ENCODE results near the gene OGFOD1. TPM values are rescaled to one million over a fixed set of nuclear protein-coding genes. Genes with fewer than 3 reads are reported as not detected.

Gene OGFOD1
- polyA plus RNA-seq, 3 donors: 8.2 to 37.9 (median 23.4) TPM

GRCh38 chr16:56448005-56448404, 3.3 kb upstream of the OGFOD1 start:
- H3K9me3 ChIP-seq (replicated peaks in 1 of 2; ENCODE audit: control insufficient read depth in 1 of 2, insufficient read depth in 1 of 2, low read length in 2 of 2): no peaks in the 10 kb centered on the region
- peaks cover 30 to 35% of the 10 kb centered on the region in 2 donors for H3K36me3 Mint-ChIP-seq
- no peak overlapping the region for H3K27ac Mint-ChIP-seq
- no peak overlapping the region for H3K9ac ChIP-seq (ENCODE audit: insufficient read depth, low read length, poor library complexity, severe bottlenecking)
- no peak overlapping the region for H3K4me3 ChIP-seq (replicated peaks in 1 of 3; ENCODE audit: low read depth in 2 of 3, low read length in 3 of 3)
- H3K4me1 ChIP-seq (ENCODE audit: control insufficient read depth in 1 of 2, insufficient read depth in 2 of 2, low read length in 2 of 2): peaks cover 20 to 26% of the 10 kb centered on the region in 2 donors
- H3K79me2 ChIP-seq (ENCODE audit: insufficient read depth, low read length): peaks cover 65% of the 10 kb centered on the region
- peaks cover 0 to 1% (median 0%) of the 10 kb centered on the region in 7 donors for H3K9me3 Mint-ChIP-seq
- H4K20me1 ChIP-seq (ENCODE audit: insufficient read depth, low read length): peaks cover 7% of the 10 kb centered on the region
- no peak overlapping the region for H3K4me3 Mint-ChIP-seq
- intact Hi-C loops (cut with micrococcal nuclease): no loop called here
- no peak overlapping the region for H2AFZ ChIP-seq (ENCODE audit: insufficient read depth, low read depth, low read length, poor library complexity, severe bottlenecking)
- H3K27ac ChIP-seq (ENCODE audit: low read depth in 1 of 2, low read length in 2 of 2): no peak overlapping the region
- DNase-seq: no peak
- peaks cover 27 to 49% of the 10 kb centered on the region in 2 donors for H3K36me3 ChIP-seq (replicated peaks in 1 of 2; ENCODE audit: control insufficient read depth in 1 of 2, insufficient read depth in 2 of 2, low read length in 2 of 2)
- TF ChIP-seq CTCF (IDR thresholded peaks at IDR 0.05): no peak
- H3K4me2 ChIP-seq (replicated peaks; ENCODE audit: extremely low read depth, low read length, poor library complexity, severe bottlenecking): no peak overlapping the region
- no peaks in the 10 kb centered on the region for H3K27me3 ChIP-seq (ENCODE audit: control insufficient read depth in 2 of 2, insufficient read depth in 2 of 2, low read length in 2 of 2)
- no peaks in the 10 kb centered on the region for H3K27me3 Mint-ChIP-seq (ENCODE audit: low read depth in 3 of 3)
- peaks cover 29% of the 10 kb centered on the region for H3K4me1 Mint-ChIP-seq

- Histone ChIP-seq H3K79me2 (ENCODE audit: insufficient read depth, low read length) (peaks cover 70% of the 10 kb centered on the region), H3K4me3 (replicated peaks in 1 of 3; ENCODE audit: low read depth in 2 of 3, low read length in 3 of 3) (peak overlapping the region; percentile 74 to 87 (median 87)), H3K9ac (ENCODE audit: insufficient read depth, low read length, poor library complexity, severe bottlenecking) (peak overlapping the region; percentile 75), H3K27ac (ENCODE audit: low read depth in 1 of 2, low read length in 2 of 2) (peak overlapping the region; percentile 61 to 82), H3K4me2 (replicated peaks; ENCODE audit: extremely low read depth, low read length, poor library complexity, severe bottlenecking) (peak overlapping the region; percentile 97), H3K27me3 (ENCODE audit: control insufficient read depth in 2 of 2, insufficient read depth in 2 of 2, low read length in 2 of 2) (no peaks in the 10 kb centered on the region), H2AFZ (ENCODE audit: insufficient read depth, low read depth, low read length, poor library complexity, severe bottlenecking) (peak overlapping the region; percentile 96), H3K36me3 (replicated peaks in 1 of 2; ENCODE audit: control insufficient read depth in 1 of 2, insufficient read depth in 2 of 2, low read length in 2 of 2) (peaks cover 17 to 45% of the 10 kb centered on the region in 2 donors), H4K20me1 (ENCODE audit: insufficient read depth, low read length) (peaks cover 7% of the 10 kb centered on the region), H3K9me3 (replicated peaks in 1 of 2; ENCODE audit: control insufficient read depth in 1 of 2, insufficient read depth in 1 of 2, low read length in 2 of 2) (no peaks in the 10 kb centered on the region), H3K4me1 (ENCODE audit: control insufficient read depth in 1 of 2, insufficient read depth in 2 of 2, low read length in 2 of 2) (peaks cover 20 to 26% of the 10 kb centered on the region in 2 donors)
- intact Hi-C loops (cut with micrococcal nuclease): loop anchor here (2.0 to 10.0 kb wide), 2 partner anchors 154 to 278 kb away; partner anchors contain the start of gene MT2A (in 1 of the 2)
- no peak for TF ChIP-seq CTCF (IDR thresholded peaks at IDR 0.05)
- Mint-ChIP-seq H3K27me3 (ENCODE audit: low read depth in 3 of 3) (no peaks in the 10 kb centered on the region), H3K27ac (peak overlapping the region; percentile 84 to 98 (median 92)), H3K4me1 (peaks cover 29% of the 10 kb centered on the region), H3K9me3 (peaks cover 0 to 1% (median 0%) of the 10 kb centered on the region in 7 donors), H3K4me3 (peak overlapping the region; percentile 99 to 100), H3K36me3 (peaks cover 31 to 33% of the 10 kb centered on the region in 2 donors)
- WGBS (ENCODE audit: insufficient coverage): 7% methylated on average over 6 of the region's 18 CpGs
- no peak for DNase-seq
Measured at GRCh38 chr16:56450275-56450985, 924 bp upstream of the OGFOD1 start.

Measured in CD14-positive monocyte (primary cell).